GM12872 (cell line): ENCODE results near the gene PRSS23.

Experiments
- TF ChIP-seq, protein P1 (sequence below): IDR thresholded peaks from 3 replicates; pipeline ENCODE4 v1.5.1; 2011; ENCODE audit warnings: low read depth, mild to moderate bottlenecking, low read length, moderate library complexity; ENCODE audit not compliant: insufficient read depth

Gene PRSS23, protein sequence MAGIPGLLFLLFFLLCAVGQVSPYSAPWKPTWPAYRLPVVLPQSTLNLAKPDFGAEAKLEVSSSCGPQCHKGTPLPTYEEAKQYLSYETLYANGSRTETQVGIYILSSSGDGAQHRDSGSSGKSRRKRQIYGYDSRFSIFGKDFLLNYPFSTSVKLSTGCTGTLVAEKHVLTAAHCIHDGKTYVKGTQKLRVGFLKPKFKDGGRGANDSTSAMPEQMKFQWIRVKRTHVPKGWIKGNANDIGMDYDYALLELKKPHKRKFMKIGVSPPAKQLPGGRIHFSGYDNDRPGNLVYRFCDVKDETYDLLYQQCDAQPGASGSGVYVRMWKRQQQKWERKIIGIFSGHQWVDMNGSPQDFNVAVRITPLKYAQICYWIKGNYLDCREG

DNA sequence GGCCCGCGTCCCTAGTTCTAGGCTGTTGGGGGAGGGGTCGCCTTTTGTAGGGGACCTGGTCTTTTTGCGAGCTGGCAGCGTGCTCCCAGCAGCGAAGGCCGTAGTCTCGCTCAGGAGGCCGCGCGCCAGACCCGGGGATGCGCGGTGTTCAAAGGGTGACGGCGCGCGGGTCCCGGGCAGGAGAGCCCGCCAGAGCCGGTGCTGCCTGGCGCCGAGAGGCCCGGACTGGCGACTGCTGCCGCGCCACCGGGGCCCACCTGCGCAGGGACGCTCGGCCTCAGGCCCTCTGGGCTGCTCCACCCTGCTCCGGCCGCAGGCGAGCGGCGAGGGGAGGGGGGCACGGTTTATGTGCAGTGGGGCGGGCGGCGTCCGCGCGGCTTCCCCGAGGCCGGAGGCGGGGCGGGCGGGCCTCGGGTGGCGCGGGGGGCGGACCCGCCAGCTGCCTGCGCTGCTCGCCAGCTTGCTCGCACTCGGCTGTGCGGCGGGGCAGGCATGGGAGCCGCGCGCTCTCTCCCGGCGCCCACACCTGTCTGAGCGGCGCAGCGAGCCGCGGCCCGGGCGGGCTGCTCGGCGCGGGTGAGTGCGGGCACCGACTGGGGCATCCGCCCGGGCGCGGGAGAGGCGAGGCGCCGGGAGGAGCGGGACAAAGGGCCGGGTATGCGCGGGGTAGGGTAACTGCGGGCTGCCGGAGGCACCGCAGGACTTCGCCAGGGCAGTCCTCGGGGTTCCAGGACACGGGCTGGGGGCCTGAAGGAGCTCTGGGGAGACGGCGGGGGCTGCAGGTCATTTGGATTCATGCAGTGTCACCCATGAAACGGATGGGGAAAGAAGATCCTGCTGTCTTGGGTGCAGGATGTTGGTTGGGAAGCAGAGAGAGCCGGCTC is at the start of gene PRSS23:
TSS of gene PRSS23 (plus strand) at position 467 of the 884 bp plus-strand sequence. CDS start 7,102 bp downstream, outside the sequence.
- TF ChIP-seq, protein P1, sequence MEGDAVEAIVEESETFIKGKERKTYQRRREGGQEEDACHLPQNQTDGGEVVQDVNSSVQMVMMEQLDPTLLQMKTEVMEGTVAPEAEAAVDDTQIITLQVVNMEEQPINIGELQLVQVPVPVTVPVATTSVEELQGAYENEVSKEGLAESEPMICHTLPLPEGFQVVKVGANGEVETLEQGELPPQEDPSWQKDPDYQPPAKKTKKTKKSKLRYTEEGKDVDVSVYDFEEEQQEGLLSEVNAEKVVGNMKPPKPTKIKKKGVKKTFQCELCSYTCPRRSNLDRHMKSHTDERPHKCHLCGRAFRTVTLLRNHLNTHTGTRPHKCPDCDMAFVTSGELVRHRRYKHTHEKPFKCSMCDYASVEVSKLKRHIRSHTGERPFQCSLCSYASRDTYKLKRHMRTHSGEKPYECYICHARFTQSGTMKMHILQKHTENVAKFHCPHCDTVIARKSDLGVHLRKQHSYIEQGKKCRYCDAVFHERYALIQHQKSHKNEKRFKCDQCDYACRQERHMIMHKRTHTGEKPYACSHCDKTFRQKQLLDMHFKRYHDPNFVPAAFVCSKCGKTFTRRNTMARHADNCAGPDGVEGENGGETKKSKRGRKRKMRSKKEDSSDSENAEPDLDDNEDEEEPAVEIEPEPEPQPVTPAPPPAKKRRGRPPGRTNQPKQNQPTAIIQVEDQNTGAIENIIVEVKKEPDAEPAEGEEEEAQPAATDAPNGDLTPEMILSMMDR, result no peak

DNA sequence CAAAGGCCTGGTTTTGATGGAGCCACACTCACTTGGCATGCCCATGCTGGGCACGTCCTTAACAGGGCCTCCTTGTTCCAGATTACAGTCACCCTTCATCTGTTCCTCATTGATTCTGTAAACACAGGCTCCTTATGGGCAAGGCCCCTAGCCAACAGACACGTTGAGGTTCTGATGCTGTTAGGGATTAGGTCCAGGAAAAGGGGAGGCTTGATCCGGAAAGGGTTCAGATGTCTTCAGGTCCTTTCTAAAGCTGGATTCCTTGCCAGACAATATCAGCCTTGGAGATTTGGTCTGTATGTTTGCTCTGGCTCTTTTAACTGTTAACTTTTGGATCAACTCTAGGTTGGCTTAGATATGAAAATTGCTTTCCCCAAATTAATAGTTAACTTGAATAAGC is 46.9 kb upstream of the PRSS23 start:
- TF ChIP-seq, protein P1, result no peak

DNA sequence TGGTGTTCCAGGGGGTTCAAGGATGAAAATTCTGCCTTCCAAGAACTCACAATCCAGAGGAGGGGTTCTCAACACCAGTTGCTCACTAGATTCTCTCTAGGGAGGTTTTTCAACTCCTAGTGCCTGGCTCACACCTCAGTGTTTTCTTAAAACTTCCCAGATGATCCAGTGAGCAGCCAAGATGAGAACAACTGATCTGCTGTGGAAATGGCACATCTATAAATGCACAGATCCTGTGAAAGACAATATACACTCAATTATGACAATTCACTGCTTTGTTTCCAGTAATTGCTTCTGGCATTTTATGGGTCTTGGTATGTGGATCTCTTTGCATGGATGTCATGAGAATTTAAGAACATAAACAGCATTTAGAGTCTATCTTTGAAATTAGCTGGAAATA is 45.2 kb upstream of the PRSS23 start:
- TF ChIP-seq, protein P1, result no peak

GRCh38 chr11:86758171-86758570 is 42.2 kb upstream of the PRSS23 start:
- TF ChIP-seq, protein P1, result no peak

GRCh38 chr11:86760577-86760976 is 39.8 kb upstream of the PRSS23 start:
- TF ChIP-seq, protein P1, result no peak

DNA sequence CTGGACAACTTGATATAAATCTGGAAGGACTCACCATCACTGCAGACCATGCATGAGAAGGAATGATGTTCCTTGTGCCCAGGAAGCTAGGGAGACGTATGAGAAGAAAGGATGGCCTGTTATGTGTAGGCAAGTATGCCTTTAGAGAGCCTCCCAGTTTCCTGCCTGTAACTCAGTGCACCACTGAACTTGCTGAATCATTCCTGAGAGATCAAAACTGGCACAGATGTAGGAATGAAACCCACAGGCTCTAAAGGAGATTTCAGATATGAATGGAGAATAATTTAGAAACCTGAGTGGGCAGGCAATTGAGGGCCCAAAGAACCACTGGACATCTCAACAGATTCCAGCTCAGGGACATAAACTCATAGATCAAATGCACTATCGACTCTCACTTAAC is 38.4 kb upstream of the PRSS23 start:
- TF ChIP-seq, protein P1, result no peak

GRCh38 chr11:86765203-86765602 is 35.1 kb upstream of the PRSS23 start:
- TF ChIP-seq, protein P1, result no peak
